ENCODE results near the gene TFF1. TPM values are rescaled to one million over a fixed set of nuclear protein-coding genes. Genes with fewer than 3 reads are reported as not detected.

The TFF1 gene
- total RNA-seq, 1 donor from 2014 or later, result not detected

DNA sequence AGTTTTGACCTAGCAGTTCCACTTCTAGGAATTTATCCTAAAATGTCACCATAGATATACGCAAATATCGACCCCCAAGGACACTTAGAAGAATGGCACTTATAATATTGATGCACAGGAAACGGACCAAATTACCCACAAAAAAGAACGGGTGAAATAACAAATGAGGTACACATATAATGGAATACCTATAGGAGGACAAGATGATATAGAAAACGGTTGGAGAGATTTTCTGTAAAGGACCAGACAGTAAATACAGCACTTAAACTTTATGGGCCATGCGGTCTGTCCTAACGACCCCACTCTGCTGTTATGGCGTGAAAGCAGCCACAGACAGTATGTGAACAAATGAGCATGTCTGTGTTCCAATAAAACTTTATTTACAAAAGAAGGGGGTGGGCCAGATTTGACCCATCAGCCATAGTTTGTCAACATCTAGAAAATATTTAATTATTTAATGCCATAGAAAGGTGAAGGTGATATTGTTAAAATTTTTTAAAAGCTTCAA lies 27.2 kb upstream of the TFF1 start:
- Mint-ChIP-seq H3K27me3 (ENCODE audit: unreplicated experiment) (peaks cover 5% of the 10 kb centered on the region), H3K4me3 (ENCODE audit: unreplicated experiment) (no peak overlapping the region), H3K4me1 (ENCODE audit: unreplicated experiment) (no peaks in the 10 kb centered on the region), H3K27ac (ENCODE audit: unreplicated experiment) (no peak overlapping the region), H3K36me3 (ENCODE audit: low read depth, unreplicated experiment) (no peaks in the 10 kb centered on the region), H3K9me3 (ENCODE audit: unreplicated experiment) (no peaks in the 10 kb centered on the region)
- DNase-seq (ENCODE audit: low spot score), result no peak
- TF ChIP-seq, protein P1, sequence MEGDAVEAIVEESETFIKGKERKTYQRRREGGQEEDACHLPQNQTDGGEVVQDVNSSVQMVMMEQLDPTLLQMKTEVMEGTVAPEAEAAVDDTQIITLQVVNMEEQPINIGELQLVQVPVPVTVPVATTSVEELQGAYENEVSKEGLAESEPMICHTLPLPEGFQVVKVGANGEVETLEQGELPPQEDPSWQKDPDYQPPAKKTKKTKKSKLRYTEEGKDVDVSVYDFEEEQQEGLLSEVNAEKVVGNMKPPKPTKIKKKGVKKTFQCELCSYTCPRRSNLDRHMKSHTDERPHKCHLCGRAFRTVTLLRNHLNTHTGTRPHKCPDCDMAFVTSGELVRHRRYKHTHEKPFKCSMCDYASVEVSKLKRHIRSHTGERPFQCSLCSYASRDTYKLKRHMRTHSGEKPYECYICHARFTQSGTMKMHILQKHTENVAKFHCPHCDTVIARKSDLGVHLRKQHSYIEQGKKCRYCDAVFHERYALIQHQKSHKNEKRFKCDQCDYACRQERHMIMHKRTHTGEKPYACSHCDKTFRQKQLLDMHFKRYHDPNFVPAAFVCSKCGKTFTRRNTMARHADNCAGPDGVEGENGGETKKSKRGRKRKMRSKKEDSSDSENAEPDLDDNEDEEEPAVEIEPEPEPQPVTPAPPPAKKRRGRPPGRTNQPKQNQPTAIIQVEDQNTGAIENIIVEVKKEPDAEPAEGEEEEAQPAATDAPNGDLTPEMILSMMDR (IDR thresholded peaks at IDR 0.05; ENCODE audit: unreplicated experiment), result no peak

DNA sequence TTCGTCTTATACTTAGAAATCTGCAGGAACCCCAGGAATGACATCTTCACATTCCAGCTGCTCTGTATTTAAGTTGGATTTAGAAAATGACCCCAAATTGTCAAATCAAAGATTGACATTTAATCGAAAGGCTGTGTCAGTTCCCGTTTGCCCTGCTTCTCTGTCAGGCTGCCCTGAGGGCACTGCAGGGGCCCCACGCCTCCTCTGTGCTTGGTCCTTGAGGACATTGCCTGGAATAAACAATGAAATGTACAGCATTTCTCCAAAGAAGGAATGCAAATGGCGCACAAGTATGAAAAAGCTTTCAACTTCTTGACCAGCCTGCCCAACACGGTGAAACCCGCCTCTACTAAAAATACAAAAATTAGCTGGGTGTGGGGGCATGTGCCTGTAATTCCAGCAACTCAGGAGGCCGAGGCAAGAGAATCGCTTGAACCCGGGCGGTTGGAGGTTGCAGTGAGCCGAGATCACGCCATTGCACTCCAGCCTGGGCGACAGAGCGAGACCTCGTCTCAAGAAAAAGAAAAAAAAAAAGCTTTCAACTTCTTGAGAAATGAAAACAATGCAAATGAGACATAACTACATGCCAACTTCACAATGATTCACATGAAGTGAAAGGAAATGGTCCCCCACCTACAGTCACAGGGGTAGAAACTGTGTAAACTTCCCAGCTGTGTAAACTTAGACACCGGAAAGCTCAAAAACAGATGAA lies 26.6 kb upstream of the TFF1 start:
- no peaks in the 10 kb centered on the region for H3K36me3 Mint-ChIP-seq (ENCODE audit: low read depth, unreplicated experiment)

DNA sequence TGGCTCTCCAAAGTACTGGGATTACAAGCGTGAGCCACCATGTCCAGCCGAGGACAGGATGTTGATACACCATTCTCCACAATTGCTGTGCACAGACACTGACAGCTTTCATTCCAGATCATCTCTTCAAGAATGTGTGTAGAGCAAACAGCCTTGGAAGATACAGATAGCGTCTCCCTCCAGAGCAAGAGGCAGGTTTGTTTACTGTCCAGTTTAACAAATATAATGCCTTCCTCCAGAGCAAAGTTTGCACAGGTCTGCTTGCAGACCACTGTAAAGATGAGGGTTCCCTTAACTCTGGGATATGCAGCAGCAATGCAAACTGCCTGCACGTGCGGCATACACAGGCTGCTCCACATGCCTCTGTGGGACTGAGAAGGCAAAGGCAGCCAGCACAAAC lies 25.0 kb upstream of the TFF1 start:
- DNase-seq (ENCODE audit: low spot score), result no peak
- Mint-ChIP-seq H3K4me3 (ENCODE audit: unreplicated experiment) (no peak overlapping the region), H3K27ac (ENCODE audit: unreplicated experiment) (no peak overlapping the region), H3K36me3 (ENCODE audit: low read depth, unreplicated experiment) (peaks cover 4% of the 10 kb centered on the region), H3K4me1 (ENCODE audit: unreplicated experiment) (no peaks in the 10 kb centered on the region), H3K9me3 (ENCODE audit: unreplicated experiment) (no peaks in the 10 kb centered on the region), H3K27me3 (ENCODE audit: unreplicated experiment) (peaks cover 2% of the 10 kb centered on the region)
- TF ChIP-seq, protein P1 (IDR thresholded peaks at IDR 0.05; ENCODE audit: unreplicated experiment), result no peak

More for the DNA sequence above, 26.6 kb upstream of the TFF1 start:
- Mint-ChIP-seq H3K27ac (ENCODE audit: unreplicated experiment) (no peak overlapping the region), H3K4me3 (ENCODE audit: unreplicated experiment) (no peak overlapping the region), H3K4me1 (ENCODE audit: unreplicated experiment) (no peaks in the 10 kb centered on the region), H3K27me3 (ENCODE audit: unreplicated experiment) (peaks cover 4% of the 10 kb centered on the region), H3K9me3 (ENCODE audit: unreplicated experiment) (no peaks in the 10 kb centered on the region)
- TF ChIP-seq, protein P1 (IDR thresholded peaks at IDR 0.05; ENCODE audit: unreplicated experiment), result no peak
- DNase-seq (ENCODE audit: low spot score), result no peak

DNA sequence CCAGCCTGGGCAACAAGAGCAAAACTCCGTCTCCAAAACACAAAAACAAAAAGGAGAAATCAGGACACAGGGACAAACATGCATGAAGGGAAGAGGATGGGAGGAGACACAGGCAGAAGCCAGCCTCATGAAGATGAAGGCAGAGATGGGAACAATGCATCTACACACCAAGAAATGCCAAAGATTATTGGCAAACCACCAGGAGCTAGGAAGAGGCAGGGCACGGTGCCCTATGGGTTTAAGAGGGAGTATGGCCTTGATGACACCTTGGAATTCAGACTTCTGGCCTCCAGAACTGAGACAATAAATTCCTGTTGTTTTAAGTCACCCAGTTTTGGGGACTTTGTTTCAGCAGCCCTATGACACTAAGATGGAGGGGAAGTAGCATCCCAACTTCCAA lies 24.4 kb upstream of the TFF1 start:
- Mint-ChIP-seq H3K4me3 (ENCODE audit: unreplicated experiment) (no peak overlapping the region), H3K27ac (ENCODE audit: unreplicated experiment) (no peak overlapping the region), H3K4me1 (ENCODE audit: unreplicated experiment) (no peaks in the 10 kb centered on the region), H3K9me3 (ENCODE audit: unreplicated experiment) (no peaks in the 10 kb centered on the region), H3K27me3 (ENCODE audit: unreplicated experiment) (peaks cover 2% of the 10 kb centered on the region), H3K36me3 (ENCODE audit: low read depth, unreplicated experiment) (peaks cover 4% of the 10 kb centered on the region)
- no peak for DNase-seq (ENCODE audit: low spot score)
- TF ChIP-seq, protein P1 (IDR thresholded peaks at IDR 0.05; ENCODE audit: unreplicated experiment), result no peak

DNA sequence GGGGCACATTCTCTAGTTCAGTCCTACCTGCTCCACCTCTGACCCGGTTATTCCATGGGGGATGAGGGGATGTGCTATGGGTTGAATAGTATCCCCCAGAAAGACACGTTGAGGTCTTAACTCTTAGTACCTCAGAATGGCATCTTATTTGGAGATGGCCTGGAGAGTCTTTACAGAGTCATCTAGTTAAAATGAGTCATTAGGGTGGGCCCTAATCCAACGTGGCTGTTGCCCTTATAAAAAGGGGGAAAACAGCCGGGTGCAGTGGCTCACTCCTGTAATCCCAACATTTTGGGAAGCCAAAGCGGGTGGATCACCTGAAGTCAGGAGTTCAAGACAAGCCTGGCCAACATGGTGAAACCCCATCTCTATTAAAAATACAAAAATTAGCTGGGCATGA lies 23.9 kb upstream of the TFF1 start:
- no peak for DNase-seq (ENCODE audit: low spot score)
- H3K9me3 Mint-ChIP-seq (ENCODE audit: unreplicated experiment), result no peaks in the 10 kb centered on the region
- H3K4me3 Mint-ChIP-seq (ENCODE audit: unreplicated experiment), result no peak overlapping the region
- peaks cover 4% of the 10 kb centered on the region for H3K36me3 Mint-ChIP-seq (ENCODE audit: low read depth, unreplicated experiment)
- no peak overlapping the region for H3K27ac Mint-ChIP-seq (ENCODE audit: unreplicated experiment)
- TF ChIP-seq, protein P1 (IDR thresholded peaks at IDR 0.05; ENCODE audit: unreplicated experiment), result no peak
- H3K4me1 Mint-ChIP-seq (ENCODE audit: unreplicated experiment), result no peaks in the 10 kb centered on the region
- H3K27me3 Mint-ChIP-seq (ENCODE audit: unreplicated experiment), result peaks cover 2% of the 10 kb centered on the region

Measured in endothelial cell (in vitro differentiated cells).